Middle frontal gyrus (tissue), 1 donor: ENCODE data around the gene LIX1.
"Not testable (repeated sequence)": the region's sequence is repeated elsewhere in the genome, so short reads cannot be mapped to it uniquely, and the experiment has no call there.

Experiments
- DNase-seq: peaks from one replicate; pipeline ENCODE4 v3.0.0-alpha.2; 2015; ENCODE audit warnings: low spot score; ENCODE audit errors: extremely low spot score

Gene LIX1

GRCh38 chr5:97142521-97143254 lies at the start of gene LIX1:
Gene LIX1 (minus strand): TSS chr5:97142611. CDS start chr5:97142576, 35 bp downstream.
- DNase-seq: peak; percentile 63

- no peak for DNase-seq
Observed at GRCh38 chr5:97191893-97192292, 49.5 kb upstream of the LIX1 start.

GRCh38 chr5:97189523-97189922 lies 47.1 kb upstream of the LIX1 start:
- not testable (repeated sequence) for DNase-seq

- DNase-seq: no peak
Observed at GRCh38 chr5:97183930-97184213, 41.5 kb upstream of the LIX1 start.

GRCh38 chr5:97183100-97183929 lies 40.9 kb upstream of the LIX1 start, which contains the start of gene RIOK2:
Gene RIOK2 (minus strand): TSS chr5:97183247. CDS start chr5:97183191, 56 bp downstream.
- DNase-seq: peak; percentile 87

GRCh38 chr5:97182571-97183099 lies 40.2 kb upstream of the LIX1 start:
- DNase-seq: no peak

- no peak for DNase-seq
Observed at GRCh38 chr5:97181856-97182545, 39.6 kb upstream of the LIX1 start.

- DNase-seq: not testable (repeated sequence)
Observed at GRCh38 chr5:97179457-97179856, 37.0 kb upstream of the LIX1 start.

- no peak for DNase-seq
Observed at GRCh38 chr5:97172227-97172626, 29.8 kb upstream of the LIX1 start.

GRCh38 chr5:97171703-97172102 lies 29.3 kb upstream of the LIX1 start:
- no peak for DNase-seq

GRCh38 chr5:97167435-97167834 lies 25.0 kb upstream of the LIX1 start:
- DNase-seq: no peak

GRCh38 chr5:97165726-97166125 lies 23.3 kb upstream of the LIX1 start:
- DNase-seq: no peak

- DNase-seq: no peak
Observed at GRCh38 chr5:97164846-97165245, 22.4 kb upstream of the LIX1 start.

- no peak for DNase-seq
Observed at GRCh38 chr5:97163790-97164285, 21.4 kb upstream of the LIX1 start.

- no peak for DNase-seq
Observed at GRCh38 chr5:97163360-97163764, 21.0 kb upstream of the LIX1 start.

GRCh38 chr5:97162045-97162444 lies 19.6 kb upstream of the LIX1 start:
- peak; percentile 60 for DNase-seq

- no peak for DNase-seq
Observed at GRCh38 chr5:97157689-97158088, 15.3 kb upstream of the LIX1 start.

GRCh38 chr5:97151370-97151769 lies 9.0 kb upstream of the LIX1 start:
- no peak for DNase-seq

- DNase-seq: no peak
Observed at GRCh38 chr5:97150401-97150800, 8.0 kb upstream of the LIX1 start.

- no peak for DNase-seq
Observed at GRCh38 chr5:97149709-97150108, 7.3 kb upstream of the LIX1 start.

- DNase-seq: no peak
Observed at GRCh38 chr5:97148288-97148687, 5.9 kb upstream of the LIX1 start.

- no peak for DNase-seq
Observed at GRCh38 chr5:97143704-97144103, 1.3 kb upstream of the LIX1 start.
